Anterior cingulate cortex (tissue), 58 donors: ENCODE data around the gene MBD3L5.
"Not testable (repeated sequence)": the region's sequence is repeated elsewhere in the genome, so short reads cannot be mapped to it uniquely, and the experiment has no call there.

Experiments
- DNase-seq, 58 donors: peaks; one replicate each; lab custom pipeline; 2025; lab: John Stamatoyannopoulos, UW

The MBD3L5 gene

DNA sequence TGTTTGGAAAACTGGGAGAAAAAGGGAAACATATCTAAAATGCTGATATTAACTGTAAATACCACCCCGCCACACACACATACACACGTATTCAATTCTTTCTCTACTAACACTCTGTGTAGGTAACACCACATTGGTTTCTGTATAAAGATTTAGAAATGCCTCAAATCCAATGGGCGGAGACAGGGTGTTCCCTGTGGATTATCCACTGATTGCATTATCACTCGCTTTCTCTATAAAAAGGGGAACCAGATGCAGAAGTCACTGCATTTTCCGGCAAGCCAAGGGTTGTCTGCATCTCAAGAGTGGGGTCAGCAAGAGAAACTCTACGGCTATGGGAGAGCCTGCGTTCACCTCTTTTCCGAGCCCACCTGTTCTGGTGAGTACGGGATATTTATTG, at the start of gene MBD3L5:
Gene MBD3L5 (plus strand): TSS at position 301 of the 400 bp plus-strand sequence. CDS start 34 bp downstream, at position 335.
- DNase-seq: not testable (repeated sequence)

DNA sequence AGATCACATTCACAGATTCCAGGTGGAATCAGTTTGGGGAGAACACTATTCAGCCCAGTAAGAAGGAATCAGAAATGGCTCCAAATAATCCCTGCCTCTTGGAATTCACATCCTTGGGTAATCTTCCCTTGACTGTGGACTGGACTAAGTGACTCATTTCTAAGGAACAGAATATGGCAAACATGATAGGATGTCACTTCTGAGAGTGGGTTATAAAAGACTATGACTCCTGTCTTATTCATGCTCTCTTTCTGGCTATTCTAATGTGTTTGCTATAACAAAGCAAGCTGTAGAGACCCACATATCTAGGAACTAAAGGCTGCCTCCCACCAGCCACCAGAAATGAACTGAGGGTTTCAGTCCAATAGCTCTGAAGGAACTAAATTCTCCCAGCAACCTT, 46.9 kb upstream of the MBD3L5 start:
- DNase-seq: no peak

DNA sequence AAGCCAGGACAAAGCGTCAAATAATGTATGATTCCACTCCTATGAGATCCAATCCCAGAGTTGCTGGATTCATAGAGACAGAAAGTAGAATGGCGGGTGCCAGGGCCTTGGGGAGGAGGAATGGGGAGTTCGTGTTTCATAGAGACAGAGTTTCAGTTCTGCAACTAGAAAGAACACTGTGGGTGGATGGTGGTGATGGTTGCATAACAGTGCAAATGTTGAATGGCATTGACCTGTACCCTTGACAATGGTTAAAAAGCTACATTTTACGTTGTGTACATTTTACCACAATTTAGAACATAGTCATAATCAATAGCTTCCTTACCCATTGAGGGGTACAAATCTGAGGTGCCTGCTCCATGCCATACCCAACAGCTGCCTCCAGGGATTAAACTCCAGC, 42.5 kb upstream of the MBD3L5 start:
- no peak for DNase-seq

DNA sequence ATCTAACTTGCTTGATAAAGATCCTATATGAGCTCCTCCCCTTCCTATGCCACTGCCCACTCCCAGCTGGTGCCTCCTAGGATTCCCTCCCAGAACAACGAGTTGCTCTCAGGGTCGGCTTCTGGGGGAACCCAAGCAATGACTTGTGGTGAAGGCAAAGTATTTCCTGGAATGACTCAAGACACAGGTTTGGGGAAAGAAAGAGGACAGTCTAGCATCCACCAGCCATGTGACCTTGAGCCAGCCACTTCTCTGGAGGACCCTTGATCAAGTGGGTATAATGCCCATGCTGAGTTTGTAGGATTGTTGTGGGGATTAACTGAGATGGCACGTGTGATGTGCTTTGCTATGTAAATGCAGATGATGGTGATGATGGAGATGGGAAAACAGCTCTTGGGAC, 42.1 kb upstream of the MBD3L5 start:
- DNase-seq: no peak

DNA sequence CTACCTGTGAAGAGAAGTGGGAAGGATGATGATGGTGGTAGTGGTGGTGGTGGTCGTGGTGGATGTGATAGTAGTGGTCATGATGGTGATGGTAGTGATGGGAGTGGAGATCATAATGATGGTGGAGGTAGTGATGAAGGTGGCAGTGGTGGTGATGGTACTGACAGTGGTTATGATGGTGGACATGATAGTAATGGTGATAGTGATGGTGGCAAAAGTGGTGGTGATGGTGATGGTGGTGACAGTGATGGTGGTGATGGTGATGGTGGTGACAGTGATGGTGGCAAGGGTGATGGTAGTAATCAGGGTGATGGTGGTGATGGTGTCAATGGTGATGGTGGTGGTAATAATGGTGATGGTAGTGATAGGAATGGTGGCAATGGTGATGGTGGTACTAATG, 35.3 kb upstream of the MBD3L5 start:
- DNase-seq: no peak

DNA sequence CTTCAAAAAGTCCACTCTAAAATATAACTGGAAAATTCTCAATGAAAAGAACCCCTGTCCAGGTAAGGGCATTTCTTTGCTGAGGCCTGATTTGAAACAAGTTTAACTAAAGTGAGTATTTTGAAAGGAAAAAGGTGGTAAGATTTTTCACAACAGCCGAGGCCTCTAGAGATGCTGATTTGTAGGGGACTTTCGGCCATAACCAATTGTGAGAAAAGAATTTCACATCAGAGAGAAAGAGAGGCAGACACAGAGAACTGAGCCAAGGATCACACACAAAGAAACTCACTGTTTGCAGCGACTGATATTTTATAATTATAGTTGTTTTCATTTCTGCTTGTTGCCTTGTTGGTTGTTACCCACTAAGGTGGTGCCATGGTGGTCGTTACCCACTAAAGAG, 33.6 kb upstream of the MBD3L5 start:
- DNase-seq: no peak

DNA sequence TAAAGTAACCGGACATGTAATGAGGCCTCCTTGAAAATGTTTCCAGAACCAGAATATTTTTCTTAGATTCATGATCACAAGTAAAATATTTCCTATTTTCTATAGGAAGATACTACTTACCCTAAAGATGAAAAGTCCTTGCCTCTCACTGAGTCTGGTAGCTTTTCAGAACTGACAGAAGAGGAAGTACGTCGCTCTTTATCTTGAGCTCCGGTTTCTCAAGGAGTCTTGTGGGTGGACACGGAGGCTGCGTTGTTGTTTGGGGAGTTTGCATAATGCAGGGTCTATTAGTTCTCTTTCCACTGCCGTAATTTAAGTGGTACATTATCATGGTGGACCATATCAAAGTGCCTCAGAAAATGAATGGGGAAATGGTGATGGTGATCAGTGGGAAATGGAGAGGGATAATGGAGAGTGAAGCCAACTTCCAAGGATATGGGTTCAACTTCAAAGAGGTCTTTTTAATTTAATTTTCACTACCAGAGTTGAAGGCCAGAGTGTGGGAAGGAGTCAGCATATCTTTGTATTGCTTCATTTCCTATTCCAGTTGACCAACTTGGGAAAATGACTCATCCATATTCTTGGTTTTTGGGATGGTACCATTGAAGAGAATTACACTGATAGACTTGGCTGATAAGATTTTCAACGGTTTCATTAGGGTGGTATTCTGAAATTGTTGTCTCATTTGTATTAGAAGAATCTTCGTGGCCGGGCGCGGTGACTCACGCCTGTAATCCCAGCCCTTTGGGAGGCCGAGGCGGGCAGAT, 32.5 kb upstream of the MBD3L5 start:
- DNase-seq: no peak

DNA sequence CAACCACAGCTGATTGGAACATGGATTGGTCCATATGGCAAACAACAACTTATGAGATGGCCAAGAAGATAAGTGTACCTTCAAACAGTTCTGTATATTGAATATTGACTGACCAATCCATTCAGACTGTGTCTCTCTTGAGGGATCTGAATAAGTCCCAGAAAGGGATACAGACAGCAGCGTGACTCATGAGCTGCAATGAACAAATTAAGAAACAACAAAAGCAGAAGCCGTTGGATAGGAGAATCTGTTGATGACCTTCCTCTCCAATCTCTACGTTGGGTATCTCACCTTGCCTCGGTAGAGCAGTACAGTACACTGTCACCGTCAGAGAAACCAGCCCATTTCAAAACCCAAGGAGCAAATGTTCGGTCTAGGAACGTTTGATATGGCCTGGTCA, 30.4 kb upstream of the MBD3L5 start:
- DNase-seq: no peak

DNA sequence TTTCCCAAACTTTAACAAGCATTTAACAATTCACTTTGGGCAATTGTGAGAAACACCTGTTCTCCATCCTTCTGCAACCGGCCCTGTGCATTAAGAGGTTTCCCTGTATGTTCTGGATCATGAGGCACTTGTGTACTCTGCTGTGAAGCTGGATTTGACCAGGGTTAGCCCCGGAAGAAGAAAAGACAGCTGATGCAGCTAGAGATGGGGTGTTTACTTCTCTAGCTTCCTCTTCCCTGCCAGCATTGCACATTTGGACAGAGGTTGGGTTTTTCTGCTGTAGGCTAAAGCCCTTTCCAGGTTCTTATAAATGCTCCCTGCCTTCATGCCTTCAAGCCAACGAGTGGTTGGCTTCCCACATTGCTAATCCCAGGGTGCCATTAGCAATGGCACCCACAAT, 30.0 kb upstream of the MBD3L5 start:
- no peak for DNase-seq

DNA sequence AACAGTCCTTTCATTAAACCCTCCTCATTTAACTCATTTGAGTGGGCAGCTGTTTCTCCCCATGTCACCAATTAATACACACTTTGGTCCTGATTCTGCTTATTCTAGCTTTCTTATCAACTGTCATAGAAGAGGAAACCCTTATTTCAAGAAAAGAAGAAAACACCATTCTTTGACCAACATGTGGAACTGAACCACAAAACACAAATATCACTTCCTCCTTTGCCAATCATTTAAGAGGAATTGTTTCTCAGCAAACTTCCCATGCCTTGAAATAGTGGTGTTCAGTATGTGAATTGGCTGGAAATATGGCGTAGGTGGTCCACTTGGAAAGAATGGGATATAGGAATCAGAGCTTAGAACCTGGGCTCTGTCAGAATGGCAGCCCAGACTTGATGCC, 29.6 kb upstream of the MBD3L5 start:
- DNase-seq: peak in 1 of 58 donors; percentile 17

DNA sequence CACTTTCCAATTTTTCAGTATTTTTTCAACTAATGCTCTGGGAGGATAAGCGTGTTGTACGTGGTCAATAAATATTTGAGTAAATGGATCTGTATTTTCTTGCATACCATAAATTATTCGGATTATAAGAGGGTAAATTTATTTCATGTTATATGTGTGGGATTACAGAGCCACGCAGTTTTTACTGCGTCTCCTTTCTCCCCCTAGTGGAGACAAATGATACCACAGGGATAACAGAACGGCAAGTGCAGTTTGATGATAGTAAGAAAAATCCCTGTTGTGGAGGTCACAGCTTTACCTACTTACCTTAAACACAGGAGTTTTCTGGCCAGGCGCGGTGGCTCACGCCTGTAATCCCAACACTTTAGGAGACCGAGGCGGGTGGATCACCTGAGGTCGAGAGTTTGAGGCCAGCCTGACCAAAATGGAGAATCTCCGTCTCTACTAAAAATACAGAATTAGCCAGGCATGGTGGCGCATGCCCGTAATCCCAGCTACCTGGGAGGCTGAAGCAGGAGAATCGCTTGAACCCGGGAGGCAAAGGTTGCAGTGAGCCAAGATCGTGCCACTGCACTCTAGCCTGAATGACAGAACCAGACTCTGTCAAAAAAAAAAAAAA, 26.0 kb upstream of the MBD3L5 start:
- DNase-seq: peak in 1 of 58 donors; percentile 24

DNA sequence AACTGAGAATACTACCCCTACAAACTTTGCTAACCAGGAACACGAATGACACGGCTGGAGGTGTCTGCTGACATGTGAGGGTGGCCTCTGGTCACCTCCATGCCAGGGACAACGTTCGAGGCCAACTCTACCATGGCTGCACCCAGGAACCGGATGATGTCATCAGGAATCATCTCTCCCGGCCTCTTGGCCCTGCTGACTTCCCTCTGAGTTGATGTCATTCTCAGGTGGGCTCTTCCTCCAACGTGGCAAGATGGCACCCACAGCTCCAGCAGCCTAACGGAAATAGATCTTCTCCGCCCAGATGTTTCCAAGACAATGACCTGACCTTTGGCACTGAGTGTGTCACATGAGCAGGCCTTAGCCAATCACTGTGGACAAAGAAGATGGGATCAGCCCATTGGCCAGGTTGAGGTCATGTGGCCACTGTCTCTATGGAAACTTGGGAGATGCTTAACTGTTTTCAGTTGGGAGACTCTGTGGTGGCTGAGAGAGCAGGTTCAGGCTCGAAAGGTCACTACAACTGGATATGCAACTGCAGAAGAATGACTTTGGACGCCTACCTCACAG, 24.2 kb upstream of the MBD3L5 start:
- no peak for DNase-seq

DNA sequence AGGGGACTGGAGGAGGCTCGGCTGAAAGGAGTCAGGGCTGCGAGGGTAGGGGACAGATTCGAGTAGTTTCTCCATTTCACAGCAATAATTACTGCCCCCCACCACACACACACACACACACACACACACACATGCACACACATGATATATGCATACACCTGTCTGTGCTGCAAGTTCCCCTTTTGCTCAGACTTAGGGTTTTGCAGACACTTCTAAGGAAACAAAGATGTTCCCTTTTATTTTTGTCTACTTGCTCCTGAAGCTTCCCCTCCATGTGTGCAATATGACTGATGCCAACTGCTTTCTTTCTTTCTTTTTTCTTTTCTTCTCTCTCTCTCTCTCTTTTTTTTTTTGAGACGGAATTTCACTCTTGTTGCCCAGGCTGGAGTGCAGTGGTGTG, 22.5 kb upstream of the MBD3L5 start:
- no peak for DNase-seq

DNA sequence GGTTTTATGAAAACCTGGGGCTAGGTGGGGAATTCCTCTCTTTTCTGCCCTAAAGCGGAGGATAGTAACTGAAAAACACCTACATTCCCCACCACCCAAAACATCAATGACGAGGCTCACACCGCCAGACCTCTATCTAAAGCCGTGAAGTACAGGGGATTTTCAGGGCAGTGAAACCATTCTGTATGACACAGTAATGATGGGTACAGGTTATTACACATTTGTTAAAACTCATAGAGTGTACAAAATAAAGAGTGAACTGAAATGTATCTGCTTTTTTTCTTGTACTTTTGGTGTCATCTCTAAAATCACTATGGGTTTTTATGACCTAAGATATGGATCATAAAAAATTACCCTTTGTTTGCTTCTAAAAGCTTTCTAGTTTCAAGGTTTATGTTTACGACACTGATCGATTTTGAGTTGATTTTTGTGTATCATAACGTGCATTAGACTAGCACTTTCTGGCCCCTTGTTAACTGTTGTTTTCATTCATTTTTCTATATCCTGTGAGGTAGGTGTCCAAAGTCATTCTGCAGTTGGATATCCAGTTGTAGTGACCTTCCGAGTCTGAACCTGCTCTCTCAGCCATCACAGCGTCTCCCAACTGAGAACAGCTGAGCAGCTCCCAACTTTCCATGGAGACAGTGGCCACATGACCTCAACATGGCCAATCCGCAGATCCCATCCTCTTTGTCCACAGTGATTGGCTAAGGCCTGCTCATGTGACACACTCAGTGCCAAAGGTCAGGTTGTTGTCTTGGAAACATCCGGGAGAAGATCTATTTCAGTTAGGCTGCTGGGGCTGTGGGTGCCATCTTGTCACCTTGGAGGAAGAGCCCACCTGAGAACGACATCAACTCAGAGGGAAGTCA, 19.4 kb upstream of the MBD3L5 start:
- DNase-seq: no peak

DNA sequence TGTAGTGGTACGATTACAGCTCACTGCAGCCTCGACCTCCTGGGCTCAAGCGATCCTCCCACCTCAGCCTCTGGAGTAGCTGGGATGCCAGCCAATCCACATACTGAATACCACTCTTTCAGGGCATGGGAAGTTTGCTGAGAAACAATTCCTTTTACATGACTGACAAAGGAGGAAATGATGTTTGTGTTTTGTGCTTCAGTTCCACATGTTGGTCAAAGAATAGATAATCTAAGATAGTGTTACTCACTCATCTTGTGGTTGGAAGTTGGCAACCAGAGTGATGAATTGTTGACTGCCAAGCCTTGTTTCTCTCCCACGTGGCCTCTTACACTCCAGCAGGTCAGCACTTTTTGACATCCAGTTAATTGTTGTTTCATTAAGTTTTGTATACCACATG, 16.7 kb upstream of the MBD3L5 start:
- DNase-seq: no peak

DNA sequence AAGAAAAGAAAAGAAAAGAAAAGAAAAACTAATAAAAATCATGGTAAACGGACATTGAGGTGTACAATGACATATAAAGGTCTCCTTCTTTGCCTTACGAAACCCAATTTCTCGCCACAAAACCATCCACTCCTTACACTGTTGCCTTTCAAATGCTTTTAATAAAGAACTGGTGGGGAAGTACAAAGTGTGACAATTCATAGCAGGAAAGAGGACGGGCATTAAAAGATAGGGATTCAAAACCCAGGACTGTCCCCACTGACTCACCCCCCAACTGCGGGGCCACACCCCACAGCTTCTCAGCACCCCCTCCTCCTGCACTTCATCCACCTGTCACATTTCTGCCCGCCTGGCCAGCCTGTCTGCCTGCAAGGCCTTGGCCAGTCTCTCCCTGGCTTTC, 11.6 kb upstream of the MBD3L5 start:
- DNase-seq: no peak

DNA sequence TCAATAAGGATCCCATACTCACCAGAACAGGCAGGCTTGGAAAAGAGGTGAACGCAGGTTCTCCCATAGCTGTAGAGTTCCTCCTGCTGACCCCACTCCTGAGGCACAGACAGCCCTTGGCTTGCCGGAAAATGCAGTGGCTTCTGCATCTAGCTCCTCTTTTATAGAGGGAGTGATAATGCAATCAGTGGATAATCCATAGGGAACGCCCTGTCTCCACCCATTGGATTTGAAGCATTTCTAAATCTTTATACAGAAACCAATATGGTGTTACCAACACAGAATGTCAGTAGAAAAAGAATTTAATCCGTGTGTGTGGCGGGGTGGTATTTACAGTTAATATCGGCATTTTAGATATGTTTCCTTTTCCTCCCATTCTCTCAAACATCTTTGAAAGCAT, 9.0 kb upstream of the MBD3L5 start, which contains the start of gene MBD3L2B:
Gene MBD3L2B (minus strand): TSS at position 101 of the 400 bp plus-strand sequence. CDS start 34 bp downstream, at position 67.
- DNase-seq: not testable (repeated sequence)

DNA sequence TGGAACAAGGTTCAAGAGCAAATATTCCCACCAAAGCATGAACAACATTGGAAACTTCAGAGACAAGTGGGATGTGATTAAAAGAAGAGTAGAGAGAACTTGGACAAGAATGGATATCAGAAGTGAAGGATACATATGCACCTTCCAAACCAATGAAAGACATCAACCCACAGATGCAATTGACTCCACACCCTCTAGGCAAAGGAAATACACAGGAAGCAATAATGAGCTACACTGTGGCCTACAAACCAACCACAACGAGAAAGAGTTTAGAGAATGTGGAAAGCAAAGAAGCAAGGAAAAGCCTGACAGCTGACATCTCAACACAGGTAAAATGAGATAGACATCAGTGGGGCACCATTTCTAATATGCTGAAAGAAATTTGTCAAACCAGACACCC, 1.6 kb upstream of the MBD3L5 start:
- DNase-seq: not testable (repeated sequence)

DNA sequence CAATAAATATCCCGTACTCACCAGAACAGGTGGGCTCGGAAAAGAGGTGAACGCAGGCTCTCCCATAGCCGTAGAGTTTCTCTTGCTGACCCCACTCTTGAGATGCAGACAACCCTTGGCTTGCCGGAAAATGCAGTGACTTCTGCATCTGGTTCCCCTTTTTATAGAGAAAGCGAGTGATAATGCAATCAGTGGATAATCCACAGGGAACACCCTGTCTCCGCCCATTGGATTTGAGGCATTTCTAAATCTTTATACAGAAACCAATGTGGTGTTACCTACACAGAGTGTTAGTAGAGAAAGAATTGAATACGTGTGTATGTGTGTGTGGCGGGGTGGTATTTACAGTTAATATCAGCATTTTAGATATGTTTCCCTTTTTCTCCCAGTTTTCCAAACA, 9.7 kb downstream of the MBD3L5 start, which contains the start of gene MBD3L4:
Gene MBD3L4 (minus strand): TSS at position 101 of the 400 bp plus-strand sequence. CDS start 35 bp downstream, at position 66.
- not testable (repeated sequence) for DNase-seq

DNA sequence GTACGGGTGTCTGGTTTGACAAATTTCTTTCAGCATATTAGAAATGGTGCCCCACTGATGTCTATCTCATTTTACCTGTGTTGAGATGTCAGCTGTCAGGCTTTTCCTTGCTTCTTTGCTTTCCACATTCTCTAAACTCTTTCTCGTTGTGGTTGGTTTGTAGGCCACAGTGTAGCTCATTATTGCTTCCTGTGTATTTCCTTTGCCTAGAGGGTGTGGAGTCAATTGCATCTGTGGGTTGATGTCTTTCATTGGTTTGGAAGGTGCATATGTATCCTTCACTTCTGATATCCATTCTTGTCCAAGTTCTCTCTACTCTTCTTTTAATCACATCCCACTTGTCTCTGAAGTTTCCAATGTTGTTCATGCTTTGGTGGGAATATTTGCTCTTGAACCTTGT, 11.2 kb downstream of the MBD3L5 start:
- not testable (repeated sequence) for DNase-seq

DNA sequence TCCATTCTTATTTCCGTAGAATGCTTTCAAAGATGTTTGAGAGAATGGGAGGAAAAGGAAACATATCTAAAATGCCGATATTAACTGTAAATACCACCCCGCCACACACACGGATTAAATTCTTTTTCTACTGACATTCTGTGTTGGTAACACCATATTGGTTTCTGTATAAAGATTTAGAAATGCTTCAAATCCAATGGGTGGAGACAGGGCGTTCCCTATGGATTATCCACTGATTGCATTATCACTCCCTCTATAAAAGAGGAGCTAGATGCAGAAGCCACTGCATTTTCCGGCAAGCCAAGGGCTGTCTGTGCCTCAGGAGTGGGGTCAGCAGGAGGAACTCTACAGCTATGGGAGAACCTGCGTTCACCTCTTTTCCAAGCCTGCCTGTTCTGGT, 18.6 kb downstream of the MBD3L5 start, which contains the start of gene MBD3L2:
Gene MBD3L2 (plus strand): TSS at position 301 of the 400 bp plus-strand sequence. CDS start 53 bp downstream, at position 354.
- not testable (repeated sequence) for DNase-seq
